Neutrophil (primary cell): ENCODE data around the gene BMP5.

Source experiments
- H3K27ac ChIP-seq: fragments of 200-600 bp; sonication (generic); 2 replicates; pipeline ENCODE4 v1.5.1; 2016; ENCODE audit warnings: mild to moderate bottlenecking, moderate library complexity
- H3K27me3 ChIP-seq: fragments of 200-600 bp; sonication (generic); 2 replicates; pipeline ENCODE4 v1.6.0; 2016; ENCODE audit warnings: mild to moderate bottlenecking
- H3K36me3 ChIP-seq: fragments of 200-600 bp; sonication (generic); 2 replicates; pipeline ENCODE4 v1.5.1; 2017
- H3K4me1 ChIP-seq, 2 experiments: fragments of 200-600 bp in 1 of 2; sonication (generic) in 1 of 2; 1 replicate in 1 of 2; 2 replicates in 1 of 2; pipeline versions ENCODE4 v1.5.1 to v1.6.1; 2013 to 2016; ENCODE audit warnings: low read depth in 1 of 2, low read length in 1 of 2, mild to moderate bottlenecking in 1 of 2, moderate library complexity in 1 of 2; ENCODE audit not compliant: control insufficient read depth in 1 of 2, insufficient read depth in 1 of 2
- H3K4me3 ChIP-seq, 2 experiments: fragments of 200-600 bp in 1 of 2; sonication (generic) in 1 of 2; 1 replicate in 1 of 2; 2 replicates in 1 of 2; pipeline ENCODE4 v1.5.1; 2013 to 2016; ENCODE audit warnings: low read depth in 1 of 2, low read length in 1 of 2, mild to moderate bottlenecking in 1 of 2, moderate library complexity in 1 of 2
- H3K9me3 ChIP-seq: fragments of 200-600 bp; sonication (generic); 2 replicates; pipeline ENCODE4 v1.5.1; 2016
- TF ChIP-seq, protein P1 (sequence below): fragments of 200-600 bp; sonication (generic); IDR thresholded peaks from 2 replicates; pipeline ENCODE4 v1.5.1; 2016; ENCODE audit warnings: antibody characterized with exemption

The BMP5 gene

DNA sequence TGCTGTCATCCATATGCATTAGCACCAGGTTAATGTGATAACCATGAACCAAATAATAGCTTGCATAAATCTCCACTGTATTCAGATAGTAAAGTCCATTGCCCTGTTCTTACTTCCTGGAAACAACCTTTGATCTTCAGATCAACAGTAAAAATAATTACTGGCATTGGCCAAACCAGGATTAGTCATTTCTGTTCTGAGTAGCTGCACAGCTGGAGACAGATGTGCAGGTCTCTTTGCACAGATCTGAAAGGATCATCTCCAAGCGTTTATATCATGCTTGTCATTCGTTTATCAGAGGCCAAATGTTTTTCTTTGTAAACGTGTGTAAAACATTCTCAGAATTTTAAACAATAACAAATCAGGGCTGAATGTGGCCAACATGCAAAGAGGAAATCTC is 162.0 kb downstream of the BMP5 start:
- Histone ChIP-seq H3K27me3 (no peaks in the 10 kb centered on the region), H3K4me3 (no peak overlapping the region), H3K36me3 (no peaks in the 10 kb centered on the region), H3K9me3 (no peaks in the 10 kb centered on the region), H3K27ac (no peak overlapping the region), H3K4me1 (no peaks in the 10 kb centered on the region)
- TF ChIP-seq, protein P1, sequence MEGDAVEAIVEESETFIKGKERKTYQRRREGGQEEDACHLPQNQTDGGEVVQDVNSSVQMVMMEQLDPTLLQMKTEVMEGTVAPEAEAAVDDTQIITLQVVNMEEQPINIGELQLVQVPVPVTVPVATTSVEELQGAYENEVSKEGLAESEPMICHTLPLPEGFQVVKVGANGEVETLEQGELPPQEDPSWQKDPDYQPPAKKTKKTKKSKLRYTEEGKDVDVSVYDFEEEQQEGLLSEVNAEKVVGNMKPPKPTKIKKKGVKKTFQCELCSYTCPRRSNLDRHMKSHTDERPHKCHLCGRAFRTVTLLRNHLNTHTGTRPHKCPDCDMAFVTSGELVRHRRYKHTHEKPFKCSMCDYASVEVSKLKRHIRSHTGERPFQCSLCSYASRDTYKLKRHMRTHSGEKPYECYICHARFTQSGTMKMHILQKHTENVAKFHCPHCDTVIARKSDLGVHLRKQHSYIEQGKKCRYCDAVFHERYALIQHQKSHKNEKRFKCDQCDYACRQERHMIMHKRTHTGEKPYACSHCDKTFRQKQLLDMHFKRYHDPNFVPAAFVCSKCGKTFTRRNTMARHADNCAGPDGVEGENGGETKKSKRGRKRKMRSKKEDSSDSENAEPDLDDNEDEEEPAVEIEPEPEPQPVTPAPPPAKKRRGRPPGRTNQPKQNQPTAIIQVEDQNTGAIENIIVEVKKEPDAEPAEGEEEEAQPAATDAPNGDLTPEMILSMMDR, result no peak

DNA sequence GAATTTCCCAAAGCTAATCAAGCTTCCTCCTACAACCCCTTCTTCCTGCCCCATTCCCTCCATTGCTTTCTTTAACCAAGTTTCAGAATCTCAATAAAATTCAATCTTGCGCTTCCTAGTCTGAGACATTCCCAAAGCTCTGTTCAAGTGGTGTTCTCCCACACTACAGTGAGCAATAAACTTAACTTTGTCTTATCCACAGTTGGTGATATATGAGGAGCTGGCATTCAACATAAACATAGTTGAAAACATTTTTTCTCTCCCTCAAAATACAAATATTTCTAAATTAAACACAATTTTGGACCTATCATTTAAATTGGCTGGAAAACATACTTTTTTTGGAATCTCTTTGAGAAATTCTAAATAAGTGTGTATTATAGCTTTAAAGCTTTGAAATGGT is 166.7 kb downstream of the BMP5 start:
- no peaks in the 10 kb centered on the region for H3K9me3 ChIP-seq
- no peaks in the 10 kb centered on the region for H3K36me3 ChIP-seq
- H3K27me3 ChIP-seq, result no peaks in the 10 kb centered on the region
- TF ChIP-seq, protein P1, result no peak
- H3K4me1 ChIP-seq, result no peaks in the 10 kb centered on the region
- H3K27ac ChIP-seq, result no peak overlapping the region
- H3K4me3 ChIP-seq, result no peak overlapping the region

DNA sequence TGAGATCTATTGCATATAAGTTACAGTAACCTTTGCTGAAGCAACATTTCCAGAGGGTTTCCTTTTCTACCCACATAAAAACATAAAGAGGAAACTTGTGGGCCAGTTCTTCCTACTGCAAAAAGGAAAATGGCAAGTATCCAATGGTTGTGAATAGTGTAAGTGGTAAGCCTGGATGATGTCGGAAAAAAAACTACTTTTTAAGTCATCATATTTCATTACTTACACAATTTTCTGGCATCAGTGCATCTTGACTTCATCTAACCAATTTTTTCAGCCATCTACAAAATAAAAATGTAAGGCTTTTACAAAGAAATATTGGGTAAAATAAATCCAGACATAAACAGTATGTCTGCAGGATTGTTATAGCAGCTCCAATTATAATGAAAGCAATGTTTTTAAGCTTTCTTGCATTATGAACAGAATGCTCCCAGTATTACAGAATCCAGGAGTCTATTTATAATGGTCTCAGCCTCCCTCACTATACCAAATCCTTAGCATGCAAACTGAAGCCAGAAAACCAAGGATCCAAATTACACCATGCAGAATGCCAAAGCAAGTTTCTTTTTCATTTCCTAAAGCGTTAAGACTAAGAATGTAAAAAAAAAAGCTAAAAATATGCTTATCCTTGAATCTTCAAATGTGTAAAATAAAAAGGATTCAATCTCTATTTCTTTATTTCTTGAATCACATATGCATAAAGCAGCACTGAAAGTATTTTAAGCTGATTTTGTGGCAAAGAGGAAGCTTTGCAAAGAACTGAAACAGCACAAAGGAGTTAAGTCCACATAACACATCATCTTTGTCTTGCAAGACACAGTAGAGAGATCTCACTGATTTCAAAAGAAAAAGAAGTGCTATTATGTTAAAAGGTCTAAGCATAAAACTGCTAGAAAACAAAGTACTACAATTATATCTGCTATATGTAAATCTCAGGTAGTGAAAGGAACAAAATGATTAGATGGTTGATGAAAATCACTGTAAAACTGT is 169.6 kb downstream of the BMP5 start:
- Histone ChIP-seq H3K27ac (no peak overlapping the region), H3K27me3 (no peaks in the 10 kb centered on the region), H3K4me1 (no peaks in the 10 kb centered on the region), H3K9me3 (no peaks in the 10 kb centered on the region), H3K36me3 (no peaks in the 10 kb centered on the region), H3K4me3 (no peak overlapping the region)
- TF ChIP-seq, protein P1, result no peak

DNA sequence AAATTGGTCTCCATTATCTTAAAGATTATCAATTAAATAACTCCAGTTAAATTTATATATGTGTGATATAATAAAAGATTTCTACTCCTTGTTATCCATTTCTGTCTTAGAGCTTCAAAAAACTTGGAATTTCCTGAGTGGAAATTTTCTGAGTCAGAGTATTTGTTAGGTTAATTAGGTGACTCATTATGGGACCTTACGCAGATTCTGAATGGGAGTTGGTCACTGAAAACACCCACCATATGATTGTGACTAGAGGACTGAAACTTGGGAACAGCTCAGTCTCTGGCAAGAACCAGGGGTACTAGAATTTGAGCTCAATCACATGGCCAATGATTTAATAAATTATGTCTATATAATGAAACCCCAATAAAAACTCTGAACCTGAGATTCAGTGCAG is 171.0 kb downstream of the BMP5 start:
- TF ChIP-seq, protein P1, result no peak
- Histone ChIP-seq H3K36me3 (no peaks in the 10 kb centered on the region), H3K4me3 (no peak overlapping the region), H3K27ac (no peak overlapping the region), H3K4me1 (no peaks in the 10 kb centered on the region), H3K9me3 (no peaks in the 10 kb centered on the region), H3K27me3 (no peaks in the 10 kb centered on the region)
